ENCODE results near the gene NEFH. TPM values are rescaled to one million over a fixed set of nuclear protein-coding genes. Genes with fewer than 3 reads are reported as not detected.

Gene NEFH
- total RNA-seq, 4 donors from 2014 or later: 0.32 to 0.55 (median 0.37) TPM; not detected in 1

GRCh38 chr22:29499852-29500251 lies 19.8 kb downstream of the NEFH start:
- Histone ChIP-seq H3K4me3 (no peak overlapping the region), H3K9me3 (no peaks in the 10 kb centered on the region), H3K36me3 (no peaks in the 10 kb centered on the region), H3K27ac (no peak overlapping the region), H3K4me1 (peaks cover 0 to 15% (median 8%) of the 10 kb centered on the region in 4 donors), H3K27me3 (no peaks in the 10 kb centered on the region)
- no peak for DNase-seq
- in situ Hi-C loops (cut with MboI; ENCODE audit: low pct_ligation_motif_present in 1 of 4, low pct_unique_long_range_greater_than_20kb in 1 of 4, low sequenced_read_pairs in 3 of 4) (no loop called here), intact Hi-C loops (cut with DNase I; ENCODE audit: low total_unique reads) (no loop called here)
- TF ChIP-seq POLR2A (IDR thresholded peaks at IDR 0.05) (no peak), EP300 (IDR thresholded peaks at IDR 0.05; ENCODE audit: low read depth) (no peak), CTCF (IDR thresholded peaks at IDR 0.05) (no peak), POLR2AphosphoS5 (IDR thresholded peaks at IDR 0.05) (no peak)
- 75 to 77% methylated on average over 8 of the region's 8 CpGs for WGBS, 2 donors (ENCODE audit: low coverage in 1 of 2)

GRCh38 chr22:29503811-29504372 lies 23.9 kb downstream of the NEFH start:
- Histone ChIP-seq H3K9me3 (no peaks in the 10 kb centered on the region), H3K4me1 (peaks cover 0 to 15% (median 8%) of the 10 kb centered on the region in 4 donors), H3K4me3 (no peak overlapping the region), H3K27me3 (no peaks in the 10 kb centered on the region), H3K36me3 (peaks cover 0 to 28% (median 4%) of the 10 kb centered on the region in 4 donors), H3K27ac (peak overlapping the region in 1 of 4 donors; percentile 26)
- TF ChIP-seq POLR2A (IDR thresholded peaks at IDR 0.05) (no peak), CTCF (IDR thresholded peaks at IDR 0.05) (no peak), POLR2AphosphoS5 (IDR thresholded peaks at IDR 0.05) (no peak), EP300 (IDR thresholded peaks at IDR 0.05; ENCODE audit: low read depth) (no peak)
- WGBS, 2 donors (ENCODE audit: low coverage in 1 of 2): 54 to 67% methylated on average over 2 to 7 of the region's 7 CpGs
- DNase-seq: peak; percentile 44
- in situ Hi-C loops (cut with MboI; ENCODE audit: low pct_ligation_motif_present in 1 of 4, low pct_unique_long_range_greater_than_20kb in 1 of 4, low sequenced_read_pairs in 3 of 4): no loop called here
- intact Hi-C loops (cut with DNase I; ENCODE audit: low total_unique reads): no loop called here

- Histone ChIP-seq H3K27me3 (no peaks in the 10 kb centered on the region), H3K27ac (no peak overlapping the region), H3K36me3 (peaks cover 0 to 53% (median 16%) of the 10 kb centered on the region in 4 donors), H3K9me3 (no peaks in the 10 kb centered on the region), H3K4me1 (peaks cover 0 to under 1% (median under 1%) of the 10 kb centered on the region in 4 donors), H3K4me3 (no peak overlapping the region)
- no peak for TF ChIP-seq CTCF (IDR thresholded peaks at IDR 0.05)
- TF ChIP-seq POLR2A (IDR thresholded peaks at IDR 0.05): no peak
- TF ChIP-seq POLR2AphosphoS5 (IDR thresholded peaks at IDR 0.05): no peak
- in situ Hi-C loops (cut with MboI; ENCODE audit: low pct_ligation_motif_present in 1 of 4, low pct_unique_long_range_greater_than_20kb in 1 of 4, low sequenced_read_pairs in 3 of 4) (no loop called here), intact Hi-C loops (cut with DNase I; ENCODE audit: low total_unique reads) (no loop called here)
- DNase-seq: no peak
These were observed 29.3 kb downstream of the NEFH start for GRCh38 chr22:29509298-29509697.

GRCh38 chr22:29509815-29510214 lies 29.8 kb downstream of the NEFH start:
- Histone ChIP-seq H3K4me1 (no peaks in the 10 kb centered on the region), H3K27me3 (no peaks in the 10 kb centered on the region), H3K9me3 (no peaks in the 10 kb centered on the region), H3K27ac (no peak overlapping the region), H3K4me3 (no peak overlapping the region), H3K36me3 (peaks cover 0 to 56% (median 16%) of the 10 kb centered on the region in 4 donors)
- TF ChIP-seq POLR2A (IDR thresholded peaks at IDR 0.05) (no peak), CTCF (IDR thresholded peaks at IDR 0.05) (no peak), POLR2AphosphoS5 (IDR thresholded peaks at IDR 0.05) (no peak), EP300 (IDR thresholded peaks at IDR 0.05; ENCODE audit: low read depth) (no peak)
- DNase-seq: no peak
- in situ Hi-C loops (cut with MboI; ENCODE audit: low pct_ligation_motif_present in 1 of 4, low pct_unique_long_range_greater_than_20kb in 1 of 4, low sequenced_read_pairs in 3 of 4) (no loop called here), intact Hi-C loops (cut with DNase I; ENCODE audit: low total_unique reads) (no loop called here)
- WGBS, 2 donors (ENCODE audit: low coverage in 1 of 2): 93 to 100% methylated on average over 1 of the region's 1 CpG

Measured in transverse colon (tissue), 4 donors.